ACC112 (cell line): Measurements from ENCODE around the gene XAGE1A.
"Not testable (repeated sequence)": the region's sequence is repeated elsewhere in the genome, so short reads cannot be mapped to it uniquely, and the experiment has no call there.

Experiments used
- H2AFZ ChIP-seq: fragments of 200-600 bp; sonication (generic); one replicate; pipeline ENCODE4 v1.6.0; 2017; ENCODE audit warnings: antibody characterized with exemption, low read length; ENCODE audit not compliant: unreplicated experiment
- H3K27ac ChIP-seq: fragments of 200-600 bp; sonication (generic); 2 replicates; pipeline ENCODE4 v1.5.1; 2014; ENCODE audit warnings: low read depth, mild to moderate bottlenecking, antibody characterized with exemption, low read length, moderate library complexity
- H3K27me3 ChIP-seq: fragments of 200-600 bp; sonication (generic); 2 replicates; pipeline ENCODE4 v1.6.1; 2014; ENCODE audit warnings: mild to moderate bottlenecking, antibody characterized with exemption, low read length, moderate library complexity, mixed read lengths; ENCODE audit not compliant: insufficient read depth
- H3K36me3 ChIP-seq: fragments of 200-600 bp; sonication (generic); 2 replicates; pipeline ENCODE4 v1.6.1; 2016; ENCODE audit warnings: mild to moderate bottlenecking, antibody characterized with exemption, low read length, moderate library complexity, mixed read lengths; ENCODE audit not compliant: insufficient read depth
- H3K4me1 ChIP-seq: fragments of 200-600 bp; sonication (generic); one replicate; pipeline ENCODE4 v1.6.1; 2016; ENCODE audit warnings: low read length, mixed read lengths; ENCODE audit not compliant: insufficient read depth, unreplicated experiment, control insufficient read depth
- H3K4me3 ChIP-seq: fragments of 200-600 bp; sonication (generic); 2 replicates; pipeline ENCODE4 v1.5.1; 2014; ENCODE audit warnings: mild to moderate bottlenecking, low read depth, low read length
- H3K79me2 ChIP-seq: fragments of 200-600 bp; sonication (generic); one replicate; pipeline ENCODE4 v1.6.0; 2016; ENCODE audit warnings: low read length; ENCODE audit not compliant: control insufficient read depth, unreplicated experiment, insufficient read depth

The XAGE1A gene, protein sequence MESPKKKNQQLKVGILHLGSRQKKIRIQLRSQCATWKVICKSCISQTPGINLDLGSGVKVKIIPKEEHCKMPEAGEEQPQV

DNA sequence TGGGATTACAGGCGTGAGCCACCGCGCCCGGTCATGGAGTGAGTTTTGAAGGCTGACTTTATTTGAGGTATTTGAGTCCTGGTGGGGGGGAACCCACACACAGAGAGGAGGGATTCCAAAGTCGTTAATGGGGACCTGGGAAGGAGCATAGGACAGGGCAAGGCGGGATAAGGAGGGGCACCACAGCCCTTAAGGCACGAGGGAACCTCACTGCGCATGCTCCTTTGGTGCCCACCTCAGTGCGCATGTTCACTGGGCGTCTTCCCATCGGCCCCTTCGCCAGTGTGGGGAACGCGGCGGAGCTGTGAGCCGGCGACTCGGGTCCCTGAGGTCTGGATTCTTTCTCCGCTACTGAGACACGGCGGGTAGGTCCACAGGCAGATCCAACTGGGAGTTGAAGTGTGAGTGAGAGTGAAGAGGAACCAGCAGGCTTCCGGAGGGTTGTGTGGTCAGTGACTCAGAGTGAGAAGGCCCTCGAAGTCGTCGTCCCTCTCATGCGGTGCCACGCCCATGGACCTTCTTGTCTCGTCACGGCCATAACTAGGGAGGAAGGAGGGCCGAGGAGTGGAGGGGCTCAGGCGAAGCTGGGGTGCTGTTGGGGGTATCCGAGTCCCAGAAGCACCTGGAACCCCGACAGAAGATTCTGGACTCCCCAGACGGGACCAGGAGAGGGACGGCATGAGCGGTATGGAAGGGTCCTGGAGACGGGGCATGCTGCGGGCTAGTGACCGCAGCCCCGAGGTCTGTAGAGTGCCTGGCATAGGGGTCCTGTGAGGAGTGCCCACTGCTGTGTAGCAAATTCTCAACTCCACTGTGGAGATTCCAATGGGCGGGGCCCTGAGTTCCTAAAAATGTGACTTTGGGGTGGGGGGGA is at the start of gene XAGE1A:
Gene XAGE1A, plus strand, starts transcription at position 264 of the 874 bp plus-strand sequence. CDS start 1,554 bp downstream, outside the sequence.
- not testable (repeated sequence) for H2AFZ ChIP-seq, H3K36me3 ChIP-seq, H3K79me2 ChIP-seq, H3K27ac ChIP-seq, H3K27me3 ChIP-seq, H3K4me1 ChIP-seq, H3K4me3 ChIP-seq

DNA sequence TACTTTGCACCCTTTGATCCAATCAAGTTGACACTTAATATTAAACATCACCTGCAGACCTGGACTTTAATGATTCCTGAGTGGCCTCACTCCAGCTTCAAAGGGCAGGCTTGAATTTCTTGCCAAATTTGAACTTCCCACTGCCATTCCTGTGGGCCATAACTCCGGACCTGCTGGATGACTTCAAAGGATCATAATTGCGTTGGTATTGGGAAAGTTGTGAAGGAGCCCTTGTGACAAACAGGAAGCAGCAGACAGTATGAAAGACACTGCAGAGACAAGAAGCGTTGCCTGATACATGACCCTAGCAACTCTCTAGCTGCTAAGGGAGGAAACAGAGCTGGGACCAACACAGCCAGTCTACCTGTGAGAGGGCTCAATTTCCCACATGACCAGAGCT is 43.6 kb upstream of the XAGE1A start:
- not testable (repeated sequence) for H3K4me1 ChIP-seq, H3K27me3 ChIP-seq, H3K36me3 ChIP-seq, H3K27ac ChIP-seq, H3K79me2 ChIP-seq, H2AFZ ChIP-seq, H3K4me3 ChIP-seq

DNA sequence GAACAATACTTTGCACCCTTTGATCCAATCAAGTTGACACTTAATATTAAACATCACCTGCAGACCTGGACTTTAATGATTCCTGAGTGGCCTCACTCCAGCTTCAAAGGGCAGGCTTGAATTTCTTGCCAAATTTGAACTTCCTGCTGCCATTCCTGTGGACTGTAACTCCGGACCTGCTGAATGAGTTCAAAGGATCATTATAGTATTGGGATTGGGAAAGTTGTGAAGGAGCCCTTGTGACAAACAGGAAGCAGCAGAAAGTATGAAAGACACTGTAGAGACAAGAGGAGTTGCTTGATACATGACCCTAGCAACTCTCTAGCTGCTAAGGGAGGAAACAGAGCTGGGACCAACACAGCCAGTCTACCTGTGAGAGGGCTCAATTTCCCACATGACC is 24.3 kb upstream of the XAGE1A start:
- not testable (repeated sequence) for H2AFZ ChIP-seq, H3K79me2 ChIP-seq, H3K4me1 ChIP-seq, H3K27ac ChIP-seq, H3K27me3 ChIP-seq, H3K36me3 ChIP-seq, H3K4me3 ChIP-seq

- H3K79me2 ChIP-seq, result not testable (repeated sequence)
These were observed 788 bp downstream of the XAGE1A start for GRCh38 chrX:52496419-52496772.

DNA sequence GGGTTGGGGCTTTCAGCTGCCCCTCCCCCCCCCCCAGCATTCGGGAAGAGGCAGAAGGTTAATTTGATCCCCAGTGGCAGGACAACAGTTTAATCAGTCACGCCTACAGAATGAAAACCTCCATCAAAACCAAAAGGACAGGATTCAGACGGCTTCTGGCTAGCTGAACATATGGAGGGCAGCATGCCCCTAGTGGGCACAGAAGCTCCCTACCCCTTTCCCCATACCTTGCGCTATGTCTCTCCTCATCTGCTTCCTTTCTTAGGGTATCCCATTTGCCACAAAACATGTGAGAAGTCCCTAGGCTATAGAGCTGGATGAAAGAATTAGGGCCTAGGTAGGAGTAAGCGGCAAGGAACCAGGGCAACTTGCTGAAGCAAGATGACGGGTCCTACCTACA is 5.8 kb downstream of the XAGE1A start:
- H3K79me2 ChIP-seq, H3K27me3 ChIP-seq, H2AFZ ChIP-seq, H3K4me1 ChIP-seq, H3K27ac ChIP-seq, H3K36me3 ChIP-seq, H3K4me3 ChIP-seq: not testable (repeated sequence)

More at GRCh38 chrX:52496419-52496772, 788 bp downstream of the XAGE1A start:
- H3K4me3 ChIP-seq, H3K27me3 ChIP-seq, H3K27ac ChIP-seq, H2AFZ ChIP-seq, H3K4me1 ChIP-seq, H3K36me3 ChIP-seq: not testable (repeated sequence)

DNA sequence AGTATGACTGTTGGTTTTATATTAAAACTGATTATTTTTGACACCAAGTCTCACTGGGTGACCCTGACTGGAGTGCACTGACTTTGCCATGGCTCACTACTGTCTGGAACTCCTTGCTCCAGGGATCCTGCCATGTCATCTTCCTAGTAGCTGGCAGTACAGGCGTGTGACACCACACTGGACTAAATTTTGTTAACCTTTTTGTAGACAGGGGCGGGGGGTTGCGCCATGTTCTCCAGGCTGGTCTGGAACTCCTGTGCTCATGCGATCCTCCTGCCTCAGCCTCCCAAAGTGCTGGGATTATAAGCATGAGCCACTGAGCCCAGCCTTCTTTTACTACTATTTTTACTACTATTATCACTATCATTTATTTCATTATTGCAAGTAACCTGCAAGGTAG is 8.9 kb downstream of the XAGE1A start:
- H2AFZ ChIP-seq, result no peak overlapping the region
- no peaks in the 10 kb centered on the region for H3K27me3 ChIP-seq
- H3K27ac ChIP-seq, result no peak overlapping the region
- H3K36me3 ChIP-seq, result no peaks in the 10 kb centered on the region
- H3K4me1 ChIP-seq, result no peaks in the 10 kb centered on the region
- no peaks in the 10 kb centered on the region for H3K79me2 ChIP-seq
- H3K4me3 ChIP-seq, result no peak overlapping the region

- Histone ChIP-seq H3K36me3 (no peaks in the 10 kb centered on the region), H3K27me3 (no peaks in the 10 kb centered on the region)
These were observed 11.7 kb downstream of the XAGE1A start for GRCh38 chrX:52507331-52507730.

GRCh38 chrX:52509916-52510315 is 14.3 kb downstream of the XAGE1A start:
- H3K4me3 ChIP-seq, result no peak overlapping the region
- no peaks in the 10 kb centered on the region for H3K27me3 ChIP-seq
- no peaks in the 10 kb centered on the region for H3K79me2 ChIP-seq
- no peak overlapping the region for H3K27ac ChIP-seq
- no peak overlapping the region for H2AFZ ChIP-seq
- no peaks in the 10 kb centered on the region for H3K36me3 ChIP-seq
- no peaks in the 10 kb centered on the region for H3K4me1 ChIP-seq

More at GRCh38 chrX:52507331-52507730, 11.7 kb downstream of the XAGE1A start:
- Histone ChIP-seq H3K79me2 (no peaks in the 10 kb centered on the region), H3K4me3 (no peak overlapping the region), H2AFZ (no peak overlapping the region), H3K4me1 (no peaks in the 10 kb centered on the region), H3K27ac (no peak overlapping the region)

GRCh38 chrX:52511126-52511525 is 15.5 kb downstream of the XAGE1A start:
- not testable (repeated sequence) for H3K27me3 ChIP-seq, H3K79me2 ChIP-seq, H3K4me3 ChIP-seq, H2AFZ ChIP-seq, H3K27ac ChIP-seq, H3K36me3 ChIP-seq, H3K4me1 ChIP-seq

DNA sequence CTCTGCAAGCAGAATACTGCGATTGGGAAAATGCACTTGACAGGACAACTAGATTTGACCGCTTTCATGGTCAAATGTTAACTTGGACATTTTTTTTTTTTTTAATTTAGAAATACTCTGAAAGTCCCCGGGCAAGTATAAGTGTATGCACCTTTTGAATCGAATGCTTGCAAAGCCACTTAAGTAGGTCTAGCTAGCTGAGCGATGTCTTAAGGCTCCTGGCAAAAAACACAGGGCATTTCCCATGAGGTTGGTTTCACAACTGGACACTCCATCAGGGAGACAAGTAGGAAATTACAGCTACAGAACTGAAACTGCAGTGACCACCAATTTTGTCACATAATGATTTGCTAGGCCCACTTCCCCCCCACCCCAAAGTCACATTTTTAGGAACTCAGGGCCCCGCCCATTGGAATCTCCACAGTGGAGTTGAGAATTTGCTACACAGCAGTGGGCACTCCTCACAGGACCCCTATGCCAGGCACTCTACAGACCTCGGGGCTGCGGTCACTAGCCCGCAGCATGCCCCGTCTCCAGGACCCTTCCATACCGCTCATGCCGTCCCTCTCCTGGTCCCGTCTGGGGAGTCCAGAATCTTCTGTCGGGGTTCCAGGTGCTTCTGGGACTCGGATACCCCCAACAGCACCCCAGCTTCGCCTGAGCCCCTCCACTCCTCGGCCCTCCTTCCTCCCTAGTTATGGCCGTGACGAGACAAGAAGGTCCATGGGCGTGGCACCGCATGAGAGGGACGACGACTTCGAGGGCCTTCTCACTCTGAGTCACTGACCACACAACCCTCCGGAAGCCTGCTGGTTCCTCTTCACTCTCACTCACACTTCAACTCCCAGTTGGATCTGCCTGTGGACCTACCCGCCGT is 20.7 kb downstream of the XAGE1A start:
- H3K4me1 ChIP-seq, result not testable (repeated sequence)

DNA sequence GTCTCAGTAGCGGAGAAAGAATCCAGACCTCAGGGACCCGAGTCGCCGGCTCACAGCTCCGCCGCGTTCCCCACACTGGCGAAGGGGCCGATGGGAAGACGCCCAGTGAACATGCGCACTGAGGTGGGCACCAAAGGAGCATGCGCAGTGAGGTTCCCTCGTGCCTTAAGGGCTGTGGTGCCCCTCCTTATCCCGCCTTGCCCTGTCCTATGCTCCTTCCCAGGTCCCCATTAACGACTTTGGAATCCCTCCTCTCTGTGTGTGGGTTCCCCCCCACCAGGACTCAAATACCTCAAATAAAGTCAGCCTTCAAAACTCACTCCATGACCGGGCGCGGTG is 21.3 kb downstream of the XAGE1A start, which contains the start of gene XAGE1B:
Gene XAGE1B, minus strand, starts transcription at position 77 of the 339 bp plus-strand sequence. CDS start 1,536 bp downstream, outside the sequence.
- not testable (repeated sequence) for H3K27me3 ChIP-seq, H3K4me1 ChIP-seq, H2AFZ ChIP-seq, H3K4me3 ChIP-seq, H3K36me3 ChIP-seq, H3K79me2 ChIP-seq, H3K27ac ChIP-seq

More for the DNA sequence above, 20.7 kb downstream of the XAGE1A start:
- H3K27ac ChIP-seq, H2AFZ ChIP-seq, H3K4me3 ChIP-seq, H3K36me3 ChIP-seq, H3K79me2 ChIP-seq, H3K27me3 ChIP-seq: not testable (repeated sequence)
